ENCODE data around the gene CCDC121.

CCDC121 gene

DNA sequence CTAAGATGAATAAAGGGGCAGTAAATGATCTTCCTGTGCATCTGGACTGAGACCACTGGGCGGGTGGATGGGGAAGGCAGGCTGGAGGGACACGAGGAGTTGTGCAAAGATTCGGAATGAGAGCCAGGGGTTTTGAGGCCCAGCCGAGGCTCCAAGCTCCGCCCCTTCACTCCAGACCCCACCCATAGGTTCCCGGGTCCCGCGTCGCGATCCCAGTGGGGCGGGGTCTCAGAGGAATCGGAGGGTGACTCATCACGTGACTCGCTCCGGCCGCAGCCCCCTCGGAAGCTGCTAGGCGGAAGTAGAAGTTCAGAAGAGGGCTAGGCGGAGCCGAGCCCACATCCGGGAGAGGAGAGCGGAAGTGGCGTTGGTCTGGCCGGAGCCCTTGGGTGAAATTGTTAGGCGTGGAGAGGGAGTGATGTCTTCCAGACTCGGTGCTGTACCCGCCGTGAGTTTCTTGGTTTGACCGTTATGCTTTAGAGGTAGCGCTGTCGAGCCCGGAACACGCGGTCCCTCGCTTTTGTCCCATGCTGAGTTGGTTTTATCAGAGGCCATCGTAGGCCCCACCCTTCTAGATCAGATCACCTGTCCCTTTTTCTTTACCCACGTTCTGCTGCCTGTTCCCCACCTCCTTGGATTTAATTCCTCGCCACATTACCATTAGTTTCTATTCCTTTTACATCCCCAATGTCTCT lies 46.0 kb downstream of the CCDC121 start, which contains the start of gene ZNF512:
ZNF512 (plus strand) TSS at position 348 of the 695 bp plus-strand sequence; CDS start at position 419, 71 bp downstream.
- DNase-seq (ENCODE audit: low read depth in 2 of 3, low spot score in 2 of 3), result peak; percentile 57 to 63 (median 61)

DNA sequence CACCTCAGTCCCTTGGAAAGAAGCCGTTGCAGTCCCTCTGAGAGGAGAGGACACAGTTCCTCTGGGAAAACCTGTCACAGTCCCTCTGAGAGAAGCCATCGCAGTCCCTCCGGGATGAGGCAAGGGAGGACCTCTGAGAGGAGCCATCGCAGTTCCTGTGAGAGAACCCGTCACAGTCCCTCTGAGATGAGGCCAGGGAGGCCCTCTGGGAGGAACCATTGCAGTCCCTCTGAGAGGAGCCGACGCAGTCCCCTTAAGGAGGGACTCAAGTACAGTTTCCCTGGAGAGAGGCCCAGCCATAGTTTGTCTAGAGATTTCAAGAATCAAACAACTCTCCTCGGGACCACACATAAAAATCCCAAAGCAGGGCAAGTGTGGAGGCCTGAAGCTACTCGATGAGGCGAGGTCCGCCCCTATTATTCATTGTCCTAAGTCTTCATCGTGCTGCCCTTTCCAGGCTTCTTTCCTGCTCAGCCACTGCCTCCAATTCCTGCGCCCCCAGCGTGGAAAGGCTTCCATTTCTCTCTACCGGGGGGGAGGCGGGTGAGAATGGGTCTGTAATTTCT lies 46.6 kb downstream of the CCDC121 start:
- DNase-seq (ENCODE audit: low read depth in 2 of 3, low spot score in 2 of 3), result no peak

DNA sequence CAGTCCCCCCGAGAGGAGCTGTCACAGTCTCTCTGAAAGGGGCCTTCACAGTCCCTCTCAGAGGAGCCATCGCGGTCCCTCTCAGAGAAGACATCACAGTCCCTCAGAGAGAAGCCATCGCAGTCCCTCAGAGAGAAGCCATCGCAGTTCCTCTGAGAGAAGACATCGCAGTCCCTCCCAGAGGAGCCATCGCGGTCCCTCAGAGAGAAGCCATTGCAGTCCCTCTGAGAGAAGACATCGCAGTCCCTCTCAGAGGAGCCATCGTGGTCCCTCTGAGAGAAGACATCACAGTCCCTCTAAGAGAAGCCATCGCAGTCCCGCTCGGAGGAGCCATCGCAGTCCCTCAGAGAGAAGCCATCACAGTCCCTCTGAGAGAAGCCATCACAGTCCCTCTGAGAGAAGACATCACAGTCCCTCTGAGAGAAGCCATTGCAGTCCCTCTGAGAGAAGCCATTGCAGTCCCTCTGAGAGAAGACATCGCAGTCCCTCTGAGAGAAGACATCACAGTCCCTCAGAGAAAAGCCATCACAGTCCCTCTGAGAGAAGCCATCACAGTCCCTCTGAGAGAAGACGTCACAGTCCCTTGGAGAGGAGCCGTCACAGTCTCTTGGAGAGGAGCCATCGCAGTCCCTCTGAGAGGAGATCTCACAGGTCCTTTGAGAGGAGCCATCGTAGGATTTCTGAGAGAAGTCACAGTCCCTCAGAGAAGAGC lies 47.2 kb downstream of the CCDC121 start:
- DNase-seq (ENCODE audit: low read depth in 2 of 3, low spot score in 2 of 3), result no peak
